Stimulated activated CD8-positive, alpha-beta memory T cell treated with anti-CD3 and anti-CD28 coated beads, Interleukin-7, amount 100 ng/mL, for 48 hours (primary cell): ENCODE data around the gene TRNAU1AP.
"Not testable (repeated sequence)": the region's sequence is repeated elsewhere in the genome, so short reads cannot be mapped to it uniquely, and the experiment has no call there.

Source experiments
- DNase-seq, 2 donors: peaks; one replicate each; pipeline ENCODE4 v3.0.0-alpha.2; 2020; ENCODE audit warnings: low read depth in 1 of 2; ENCODE audit errors: extremely low read depth in 1 of 2

Gene TRNAU1AP

GRCh38 chr1:28577052-28577678 is 24.3 kb downstream of the TRNAU1AP start:
- no peak for DNase-seq

- DNase-seq: no peak
Observed at GRCh38 chr1:28577738-28578536, 25.1 kb downstream of the TRNAU1AP start.

GRCh38 chr1:28578696-28579218 is 25.9 kb downstream of the TRNAU1AP start:
- no peak for DNase-seq

- no peak for DNase-seq
Observed at GRCh38 chr1:28579401-28579800, 26.5 kb downstream of the TRNAU1AP start.

GRCh38 chr1:28580722-28581530 is 28.0 kb downstream of the TRNAU1AP start:
- peak in 1 of 2 donors; percentile 32 for DNase-seq

- peak; percentile 91 to 92 for DNase-seq
Observed at GRCh38 chr1:28581531-28582247, 28.8 kb downstream of the TRNAU1AP start.

GRCh38 chr1:28582248-28582615 is 29.3 kb downstream of the TRNAU1AP start:
- no peak for DNase-seq

- not testable (repeated sequence) for DNase-seq
Observed at GRCh38 chr1:28586585-28587391, 33.9 kb downstream of the TRNAU1AP start.

- no peak for DNase-seq
Observed at GRCh38 chr1:28591708-28592320, 38.9 kb downstream of the TRNAU1AP start, which contains the start of gene RAB42. RAB42 (plus strand) TSS chr1:28592265; CDS start chr1:28592512, 247 bp downstream.

- DNase-seq: no peak
Observed at GRCh38 chr1:28592321-28593071, 39.6 kb downstream of the TRNAU1AP start.

GRCh38 chr1:28593988-28594356 is 41.1 kb downstream of the TRNAU1AP start:
- DNase-seq: not testable (repeated sequence)

- not testable (repeated sequence) for DNase-seq
Observed at GRCh38 chr1:28594686-28595411, 42.0 kb downstream of the TRNAU1AP start.

- no peak for DNase-seq
Observed at GRCh38 chr1:28595412-28596191, 42.7 kb downstream of the TRNAU1AP start.

- not testable (repeated sequence) for DNase-seq
Observed at GRCh38 chr1:28596276-28596675, 43.4 kb downstream of the TRNAU1AP start.

- DNase-seq: peak in 1 of 2 donors; percentile 29
Observed at GRCh38 chr1:28601696-28602095, 48.8 kb downstream of the TRNAU1AP start.

GRCh38 chr1:28602536-28603439 is 49.9 kb downstream of the TRNAU1AP start:
- no peak for DNase-seq
